GM12874 (cell line): Measurements from ENCODE around the gene KRTAP19-4.

Experiments
- TF ChIP-seq, protein P1 (sequence below): IDR thresholded peaks from 2 replicates; pipeline ENCODE4 v1.5.1; 2011; ENCODE audit warnings: low read depth, mild to moderate bottlenecking, control low read depth, low read length, moderate library complexity; ENCODE audit not compliant: insufficient read depth

KRTAP19-4 gene

DNA sequence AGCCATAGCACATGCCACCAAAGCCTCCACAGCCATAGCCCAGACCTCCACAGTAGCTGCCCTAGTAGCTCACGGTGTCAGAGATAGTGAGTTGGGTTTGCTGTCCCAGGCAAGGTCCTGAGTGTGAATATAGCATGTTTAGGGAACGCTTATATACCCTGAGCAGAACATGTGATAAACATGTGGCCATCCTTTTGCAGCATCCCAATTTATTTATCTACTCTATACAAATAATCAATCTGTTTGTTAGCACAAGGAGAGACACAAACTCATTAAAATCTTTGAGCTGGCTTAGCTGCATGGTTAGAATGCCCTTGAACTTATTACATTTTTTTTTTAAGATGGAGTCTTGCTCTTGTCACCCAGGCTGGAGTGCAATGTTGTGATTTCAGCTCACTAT lies 9.6 kb downstream of the KRTAP19-4 start, which contains the start of gene KRTAP19-2:
Gene KRTAP19-2, minus strand, starts transcription at position 101 of the 400 bp plus-strand sequence. Its CDS starts 88 bp downstream, at position 13.
- TF ChIP-seq, protein P1, sequence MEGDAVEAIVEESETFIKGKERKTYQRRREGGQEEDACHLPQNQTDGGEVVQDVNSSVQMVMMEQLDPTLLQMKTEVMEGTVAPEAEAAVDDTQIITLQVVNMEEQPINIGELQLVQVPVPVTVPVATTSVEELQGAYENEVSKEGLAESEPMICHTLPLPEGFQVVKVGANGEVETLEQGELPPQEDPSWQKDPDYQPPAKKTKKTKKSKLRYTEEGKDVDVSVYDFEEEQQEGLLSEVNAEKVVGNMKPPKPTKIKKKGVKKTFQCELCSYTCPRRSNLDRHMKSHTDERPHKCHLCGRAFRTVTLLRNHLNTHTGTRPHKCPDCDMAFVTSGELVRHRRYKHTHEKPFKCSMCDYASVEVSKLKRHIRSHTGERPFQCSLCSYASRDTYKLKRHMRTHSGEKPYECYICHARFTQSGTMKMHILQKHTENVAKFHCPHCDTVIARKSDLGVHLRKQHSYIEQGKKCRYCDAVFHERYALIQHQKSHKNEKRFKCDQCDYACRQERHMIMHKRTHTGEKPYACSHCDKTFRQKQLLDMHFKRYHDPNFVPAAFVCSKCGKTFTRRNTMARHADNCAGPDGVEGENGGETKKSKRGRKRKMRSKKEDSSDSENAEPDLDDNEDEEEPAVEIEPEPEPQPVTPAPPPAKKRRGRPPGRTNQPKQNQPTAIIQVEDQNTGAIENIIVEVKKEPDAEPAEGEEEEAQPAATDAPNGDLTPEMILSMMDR: no peak

- TF ChIP-seq, protein P1: no peak
These were observed 10.8 kb downstream of the KRTAP19-4 start for GRCh38 chr21:30486180-30486579.

- TF ChIP-seq, protein P1: no peak
These were observed 14.8 kb downstream of the KRTAP19-4 start for GRCh38 chr21:30482130-30482529.

- TF ChIP-seq, protein P1: no peak
These were observed 16.8 kb downstream of the KRTAP19-4 start, which contains the start of gene KRTAP19-1 for GRCh38 chr21:30480145-30480544. TSS of gene KRTAP19-1 (minus strand) at chr21:30480367. CDS start at chr21:30480317, 50 bp downstream.

GRCh38 chr21:30479259-30479658 lies 17.7 kb downstream of the KRTAP19-4 start:
- TF ChIP-seq, protein P1: no peak

GRCh38 chr21:30478004-30478403 lies 19.0 kb downstream of the KRTAP19-4 start:
- TF ChIP-seq, protein P1: no peak

DNA sequence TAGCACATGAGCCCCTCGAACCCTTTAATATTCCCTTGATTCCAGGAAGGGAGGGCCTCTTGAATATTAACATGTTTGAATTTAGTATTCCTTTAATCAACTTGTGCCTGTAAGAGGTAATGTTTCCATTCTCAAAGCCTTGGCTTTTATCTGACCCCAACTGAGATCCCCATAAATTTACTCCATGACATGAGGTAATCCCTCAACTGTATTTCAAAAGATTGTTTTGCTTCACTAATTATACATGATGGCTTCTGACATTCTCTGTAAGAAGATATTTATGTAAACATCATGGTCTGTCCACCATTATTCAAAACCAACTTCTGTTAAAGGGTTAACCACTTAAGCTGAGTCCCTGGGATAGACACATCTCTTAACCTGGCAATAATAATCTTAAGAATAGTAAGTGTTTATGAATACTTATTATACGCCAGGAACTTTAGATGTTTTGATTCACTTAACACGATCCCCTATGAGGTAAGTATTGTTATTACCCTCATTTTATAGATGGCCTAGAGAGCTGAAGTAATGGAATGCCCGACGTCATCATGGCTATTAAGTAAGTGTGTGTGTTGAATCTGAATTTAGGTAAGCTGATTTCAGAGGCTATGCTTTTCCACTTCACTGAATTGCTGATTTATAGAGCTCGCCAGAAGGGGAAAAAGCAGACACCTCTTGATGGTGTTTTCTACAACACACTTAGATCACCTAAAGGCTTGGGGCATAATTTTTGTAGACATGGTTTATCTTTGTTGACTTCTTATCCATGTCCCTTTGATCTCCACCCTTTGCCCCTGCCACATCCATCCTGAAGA lies 27.9 kb downstream of the KRTAP19-4 start:
- TF ChIP-seq, protein P1: no peak
